Measurements from ENCODE around the gene PPME1. TPM values are rescaled to one million over a fixed set of nuclear protein-coding genes. Genes with fewer than 3 reads are reported as not detected.

Gene PPME1
- total and polyA plus RNA-seq, 8 donors, result 2.0 to 31.0 (median 18.2) TPM

DNA sequence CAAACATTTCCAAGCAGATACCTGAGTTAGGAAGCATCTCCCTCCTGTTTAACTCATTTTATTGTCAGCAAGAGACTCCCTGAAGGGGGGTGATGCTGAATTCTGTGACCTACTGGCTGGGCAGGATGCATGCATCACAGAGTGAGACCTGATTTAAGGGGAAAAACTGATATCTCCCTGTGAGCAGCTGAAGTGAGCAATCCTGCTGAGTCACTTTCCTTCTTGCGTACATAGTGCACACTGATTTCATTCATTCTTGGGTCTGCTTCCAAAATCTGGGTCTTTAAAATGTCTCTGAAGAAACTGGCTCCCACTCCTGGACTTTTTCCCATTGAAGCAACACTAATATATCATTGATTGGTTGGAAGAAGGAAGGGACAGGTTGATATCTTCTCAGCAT is 117.1 kb downstream of the PPME1 start:
- H3K27ac ChIP-seq, result no peak overlapping the region
- H3K36me3 ChIP-seq, result no peaks in the 10 kb centered on the region
- peaks cover 0 to 17% (median 6%) of the 10 kb centered on the region in 4 donors for H3K4me1 ChIP-seq
- no peaks in the 10 kb centered on the region for H3K27me3 ChIP-seq
- H3K4me3 ChIP-seq, result no peak overlapping the region
- WGBS, 5 donors, result 29 to 41% (median 36%) methylated on average over 1 of the region's 1 CpG
- peak in 1 of 2 donors; percentile 22 for DNase-seq
- intact Hi-C loops (cut with DNase I; ENCODE audit: low total_unique reads), result no loop called here
- peak in 1 of 3 donors; percentile 57 for TF ChIP-seq POLR2AphosphoS5 (IDR thresholded peaks at IDR 0.05)
- no peak for TF ChIP-seq POLR2A (IDR thresholded peaks at IDR 0.05)
- TF ChIP-seq, protein P1, sequence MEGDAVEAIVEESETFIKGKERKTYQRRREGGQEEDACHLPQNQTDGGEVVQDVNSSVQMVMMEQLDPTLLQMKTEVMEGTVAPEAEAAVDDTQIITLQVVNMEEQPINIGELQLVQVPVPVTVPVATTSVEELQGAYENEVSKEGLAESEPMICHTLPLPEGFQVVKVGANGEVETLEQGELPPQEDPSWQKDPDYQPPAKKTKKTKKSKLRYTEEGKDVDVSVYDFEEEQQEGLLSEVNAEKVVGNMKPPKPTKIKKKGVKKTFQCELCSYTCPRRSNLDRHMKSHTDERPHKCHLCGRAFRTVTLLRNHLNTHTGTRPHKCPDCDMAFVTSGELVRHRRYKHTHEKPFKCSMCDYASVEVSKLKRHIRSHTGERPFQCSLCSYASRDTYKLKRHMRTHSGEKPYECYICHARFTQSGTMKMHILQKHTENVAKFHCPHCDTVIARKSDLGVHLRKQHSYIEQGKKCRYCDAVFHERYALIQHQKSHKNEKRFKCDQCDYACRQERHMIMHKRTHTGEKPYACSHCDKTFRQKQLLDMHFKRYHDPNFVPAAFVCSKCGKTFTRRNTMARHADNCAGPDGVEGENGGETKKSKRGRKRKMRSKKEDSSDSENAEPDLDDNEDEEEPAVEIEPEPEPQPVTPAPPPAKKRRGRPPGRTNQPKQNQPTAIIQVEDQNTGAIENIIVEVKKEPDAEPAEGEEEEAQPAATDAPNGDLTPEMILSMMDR (IDR thresholded peaks at IDR 0.05), result no peak
- H3K9me3 ChIP-seq, result no peaks in the 10 kb centered on the region

DNA sequence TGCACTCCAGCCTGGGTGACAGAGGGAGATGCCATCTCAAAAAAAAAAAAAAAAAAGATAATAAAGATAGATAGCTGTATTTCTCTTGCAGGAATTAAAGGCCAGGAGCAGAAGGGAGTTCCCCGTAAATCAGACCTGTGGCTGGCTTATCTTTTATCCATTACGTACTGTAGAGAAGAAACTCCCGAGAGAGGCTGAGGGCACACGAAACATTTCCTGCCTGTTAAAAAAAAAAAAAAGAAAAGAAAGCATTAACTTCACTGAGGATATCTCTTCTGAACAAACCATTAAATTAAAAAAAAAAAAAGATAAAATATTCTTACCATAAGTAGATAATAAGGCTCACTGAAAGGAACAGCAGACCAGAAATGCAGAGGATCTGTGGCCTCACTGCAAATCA is 117.8 kb downstream of the PPME1 start:
- Histone ChIP-seq H3K4me1 (peaks cover 0 to 13% (median 5%) of the 10 kb centered on the region in 4 donors), H3K9me3 (no peaks in the 10 kb centered on the region), H3K4me3 (no peak overlapping the region), H3K27me3 (no peaks in the 10 kb centered on the region), H3K36me3 (no peaks in the 10 kb centered on the region), H3K27ac (no peak overlapping the region)
- 14 to 47% (median 24%) methylated on average over 4 of the region's 4 CpGs for WGBS, 5 donors
- intact Hi-C loops (cut with DNase I; ENCODE audit: low total_unique reads), result no loop called here
- TF ChIP-seq EP300 (IDR thresholded peaks at IDR 0.05), result no peak
- no peak for TF ChIP-seq POLR2A (IDR thresholded peaks at IDR 0.05)
- TF ChIP-seq POLR2AphosphoS5 (IDR thresholded peaks at IDR 0.05), result no peak
- TF ChIP-seq, protein P1 (IDR thresholded peaks at IDR 0.05), result no peak
- no peak for DNase-seq

DNA sequence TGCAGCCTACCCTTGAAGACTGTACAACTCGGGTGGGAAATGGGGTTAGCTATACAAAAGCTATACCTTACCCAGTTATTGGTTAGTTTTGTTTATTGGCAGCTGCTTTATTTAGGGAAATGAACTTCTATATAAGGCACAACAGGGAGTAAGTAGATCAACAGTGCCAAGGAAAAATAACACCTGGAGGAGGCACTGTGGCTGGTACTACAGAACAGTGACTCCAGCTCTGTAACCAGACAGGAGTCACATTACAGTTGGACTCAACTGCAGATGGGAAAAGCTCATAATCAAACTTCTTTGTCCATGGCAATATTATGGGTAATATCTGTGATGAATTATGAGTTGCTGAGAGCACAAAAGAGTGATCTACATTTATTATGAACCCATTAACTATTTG is 126.4 kb downstream of the PPME1 start:
- no peak for DNase-seq
- no peaks in the 10 kb centered on the region for H3K9me3 ChIP-seq
- intact Hi-C loops (cut with DNase I; ENCODE audit: low total_unique reads), result no loop called here
- no peak overlapping the region for H3K4me3 ChIP-seq
- WGBS, 5 donors, result 81 to 94% (median 86%) methylated on average over 1 of the region's 1 CpG
- no peaks in the 10 kb centered on the region for H3K27me3 ChIP-seq
- H3K27ac ChIP-seq, result no peak overlapping the region
- no peaks in the 10 kb centered on the region for H3K4me1 ChIP-seq
- no peak for TF ChIP-seq EP300 (IDR thresholded peaks at IDR 0.05)
- TF ChIP-seq, protein P1 (IDR thresholded peaks at IDR 0.05), result no peak
- no peak for TF ChIP-seq POLR2AphosphoS5 (IDR thresholded peaks at IDR 0.05)
- no peak for TF ChIP-seq POLR2A (IDR thresholded peaks at IDR 0.05)
- no peaks in the 10 kb centered on the region for H3K36me3 ChIP-seq

DNA sequence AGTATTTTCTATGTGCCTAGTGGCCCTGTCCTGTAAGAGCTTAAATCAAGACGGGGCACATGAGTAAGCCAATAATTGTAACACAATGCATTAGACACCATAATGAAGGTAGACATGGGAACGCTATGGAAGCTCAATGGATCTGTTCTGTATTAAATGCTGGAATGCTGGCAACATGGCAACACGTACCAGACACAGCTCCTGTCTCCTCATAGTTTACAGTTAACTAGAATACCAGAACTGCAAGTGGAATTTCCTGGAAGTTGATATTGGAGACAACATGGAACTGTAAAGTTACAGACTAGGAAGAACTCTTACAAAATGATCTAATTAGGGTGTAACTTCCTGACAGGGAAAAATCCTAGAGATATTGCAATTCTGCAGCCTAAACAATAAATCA is 127.9 kb downstream of the PPME1 start:
- 78 to 90% (median 89%) methylated on average over 3 of the region's 3 CpGs for WGBS, 5 donors

More for the DNA sequence above, 127.9 kb downstream of the PPME1 start:
- Histone ChIP-seq H3K36me3 (no peaks in the 10 kb centered on the region), H3K9me3 (no peaks in the 10 kb centered on the region), H3K4me3 (no peak overlapping the region), H3K27ac (no peak overlapping the region), H3K27me3 (no peaks in the 10 kb centered on the region), H3K4me1 (no peaks in the 10 kb centered on the region)
- no peak for DNase-seq
- TF ChIP-seq, protein P1 (IDR thresholded peaks at IDR 0.05), result no peak
- TF ChIP-seq POLR2AphosphoS5 (IDR thresholded peaks at IDR 0.05), result no peak
- TF ChIP-seq POLR2A (IDR thresholded peaks at IDR 0.05), result no peak
- TF ChIP-seq EP300 (IDR thresholded peaks at IDR 0.05), result no peak
- intact Hi-C loops (cut with DNase I; ENCODE audit: low total_unique reads), result no loop called here

Small RNA genes lying within 50 kb of the gene (small RNA-seq; reads per million reads assigned to genes)
- gene AP002392.1 (0 reads per million in 4 donors), gene RF00409 (0 reads per million in 4 donors)

Other genes with a start within 250 kb of the PPME1 start
- gene DNAJB13, start 220.3 kb upstream of the PPME1 start, total RNA-seq, result not detected
- gene DNAJB13, start 220.3 kb upstream of the PPME1 start, polyA plus RNA-seq, result under 1 TPM in 1 of 3 donors, not detected in 2; 0.28 TPM
- 100 to 1,000 TPM in 1 of 5 donors, 10 to 100 TPM in 4; 15.2 to 111 (median 41.9) TPM for gene UCP2, start 188.4 kb upstream of the PPME1 start, total RNA-seq
- gene UCP2, start 188.4 kb upstream of the PPME1 start, polyA plus RNA-seq, result 10 to 100 TPM; 21.9 to 55.3 (median 49.3) TPM
- gene UCP3, start 162.2 kb upstream of the PPME1 start, total RNA-seq, result 10 to 100 TPM in 1 of 5 donors, 1 to 10 TPM in 1, under 1 TPM in 2, not detected in 1; under 0.01 to 28.0 (median 1.3) TPM
- 1 to 10 TPM in 1 of 3 donors, under 1 TPM in 2; 0.19 to 1.4 (median 0.70) TPM for gene UCP3, start 162.2 kb upstream of the PPME1 start, polyA plus RNA-seq
- 100 to 1,000 TPM in 2 of 5 donors, 10 to 100 TPM in 3; 22.9 to 176 (median 93.6) TPM for gene C2CD3, start 287 bp upstream of the PPME1 start, total RNA-seq
- 1 to 10 TPM; 5.6 to 7.0 (median 5.7) TPM for gene C2CD3, start 287 bp upstream of the PPME1 start, polyA plus RNA-seq
- under 1 TPM in 2 of 5 donors, not detected in 3; 0.55 to 0.87 TPM for gene P4HA3, start 140.4 kb downstream of the PPME1 start, total RNA-seq
- gene P4HA3, start 140.4 kb downstream of the PPME1 start, polyA plus RNA-seq, result 1 to 10 TPM in 1 of 3 donors, under 1 TPM in 1, not detected in 1; 0.28 to 2.6 TPM
- gene PGM2L1, start 227.1 kb downstream of the PPME1 start, total RNA-seq, result 10 to 100 TPM in 1 of 5 donors, 1 to 10 TPM in 3, under 1 TPM in 1; under 0.01 to 12.5 (median 4.1) TPM
- 1 to 10 TPM in 1 of 3 donors, under 1 TPM in 2; 0.46 to 2.3 (median 0.70) TPM for gene PGM2L1, start 227.1 kb downstream of the PPME1 start, polyA plus RNA-seq

All from stomach (tissue), 9 donors.